Tibial nerve (tissue), 4 donors: ENCODE results near the gene HDAC11. TPM values are rescaled to one million over a fixed set of nuclear protein-coding genes. Genes with fewer than 3 reads are reported as not detected.

Experiments
- DNase-seq, 2 donors: peaks; one replicate each; pipeline ENCODE4 v3.0.0-alpha.2; 2019; ENCODE audit warnings: low spot score in 2 of 2
- H3K27ac ChIP-seq, 4 donors: fragments of 200-600 bp; sonication (generic) in 3 of 4; one replicate each; pipeline ENCODE4 v1.5.1; 2017 to 2019; ENCODE audit warnings: mild to moderate bottlenecking in 1 of 4
- H3K27me3 ChIP-seq, 2 donors: fragments of 200-600 bp; sonication (generic) in 1 of 2; one replicate each; pipeline versions ENCODE4 v1.5.1 to v1.6.0; 2017 to 2019
- H3K36me3 ChIP-seq, 3 donors: fragments of 200-600 bp; sonication (generic); one replicate each; pipeline ENCODE4 v1.5.1; 2018 to 2019
- H3K4me1 ChIP-seq, 4 donors: fragments of 200-600 bp; sonication (generic) in 3 of 4; one replicate each; pipeline ENCODE4 v1.5.1; 2017 to 2019
- H3K4me3 ChIP-seq, 4 donors: fragments of 200-600 bp; sonication (generic) in 3 of 4; one replicate each; pipeline ENCODE4 v1.5.1; 2017 to 2019; ENCODE audit warnings: mild to moderate bottlenecking in 1 of 4, moderate library complexity in 1 of 4
- H3K9me3 ChIP-seq, 4 donors: fragments of 200-600 bp; sonication (generic) in 3 of 4; one replicate each; pipeline ENCODE4 v1.5.1; 2017 to 2019
- CTCF ChIP-seq, 5 experiments: fragments of 200-600 bp in 3 of 5; fragments of 450-650 bp in 2 of 5; sonication (generic) in 3 of 5; IDR thresholded peaks; one replicate each; pipeline ENCODE4 v1.5.1; 2016 to 2019; ENCODE audit warnings: antibody characterized with exemption in 5 of 5, mild to moderate bottlenecking in 3 of 5, moderate library complexity in 2 of 5
- EP300 ChIP-seq, 2 donors: sonication (generic); formaldehyde crosslinking; IDR thresholded peaks; one replicate each; pipeline ENCODE4 v1.6.1; 2017; ENCODE audit warnings: antibody characterized with exemption in 2 of 2, mild to moderate bottlenecking in 1 of 2
- POLR2A ChIP-seq, 2 donors: fragments of 450-650 bp; IDR thresholded peaks; one replicate each; pipeline ENCODE4 v1.6.1; 2017; ENCODE audit warnings: antibody characterized with exemption in 2 of 2, mild to moderate bottlenecking in 2 of 2, moderate library complexity in 2 of 2
- WGBS, 2 donors: methylation state at CpG; one replicate each; pipeline ENCODE4 v1.1.5; 2018; 5-methylcytosine and 5-hydroxymethylcytosine counted together
- total RNA-seq, 4 donors: library from RNA; depleted of rRNA; stranded (reverse); fragments of >200 nt; gene quantifications; one replicate each; pipeline ENCODE4 v1.1.0, GENCODE V29; 2016

HDAC11 gene
- total RNA-seq, 4 donors from 2014 or later, result 20.9 to 25.1 (median 23.9) TPM

DNA sequence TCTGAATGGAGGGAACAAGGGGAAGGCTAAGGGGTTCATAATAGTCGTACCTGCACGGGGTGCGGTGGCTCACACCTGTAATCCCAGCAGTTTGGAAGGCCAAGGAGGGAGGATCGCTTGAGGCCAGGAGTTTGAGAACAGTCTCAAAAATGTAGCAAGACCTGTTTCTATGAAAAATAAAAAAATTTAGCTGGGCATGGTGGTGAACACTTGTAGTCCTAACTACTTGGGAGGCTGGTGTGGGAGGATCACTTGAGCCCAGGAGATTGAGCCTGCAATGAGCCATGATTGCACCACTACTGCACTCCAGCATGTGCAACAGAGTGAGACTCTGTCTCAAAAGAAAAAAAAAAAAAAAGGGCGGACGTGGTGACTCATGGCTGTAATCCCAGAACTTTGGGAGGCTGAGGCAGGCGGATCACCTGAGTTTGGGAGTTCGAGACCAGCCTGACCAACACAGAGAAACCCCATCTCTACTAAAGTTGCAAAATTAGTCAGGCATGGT, 17.9 kb upstream of the HDAC11 start:
- no peak for DNase-seq
- TF ChIP-seq EP300 (IDR thresholded peaks at IDR 0.05) (no peak), POLR2A (IDR thresholded peaks at IDR 0.05) (no peak), CTCF (IDR thresholded peaks at IDR 0.05) (no peak)
- H3K27me3 ChIP-seq, result no peaks in the 10 kb centered on the region
- no peaks in the 10 kb centered on the region for H3K36me3 ChIP-seq
- H3K27ac ChIP-seq, result no peak overlapping the region
- no peak overlapping the region for H3K4me3 ChIP-seq
- 79 to 92% methylated on average over 8 of the region's 8 CpGs for WGBS, 2 donors
- H3K9me3 ChIP-seq, result no peaks in the 10 kb centered on the region
- H3K4me1 ChIP-seq, result no peaks in the 10 kb centered on the region

DNA sequence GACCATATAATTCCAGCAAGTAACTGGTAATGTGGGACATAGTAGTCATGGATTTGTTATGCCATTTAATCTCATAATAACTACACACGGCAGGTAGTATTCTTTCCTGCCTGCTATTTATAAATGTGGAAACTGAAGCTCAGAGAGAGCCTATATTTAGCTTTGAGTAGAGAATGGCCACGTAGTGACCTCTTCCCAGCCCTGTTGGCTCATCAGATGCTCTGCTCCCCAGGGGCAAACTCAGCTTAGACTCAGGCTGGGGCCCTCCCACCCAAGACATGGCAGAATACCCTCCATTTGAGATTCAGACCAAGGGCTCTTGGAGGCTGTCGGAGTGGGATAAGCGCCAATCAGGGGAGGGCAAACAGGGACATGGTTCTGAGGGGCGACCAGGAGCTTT, 17.3 kb upstream of the HDAC11 start:
- 59 to 65% methylated on average over 5 of the region's 5 CpGs for WGBS, 2 donors
- DNase-seq, result no peak
- Histone ChIP-seq H3K27me3 (no peaks in the 10 kb centered on the region), H3K27ac (no peak overlapping the region), H3K9me3 (no peaks in the 10 kb centered on the region), H3K4me1 (no peaks in the 10 kb centered on the region), H3K4me3 (no peak overlapping the region), H3K36me3 (no peaks in the 10 kb centered on the region)
- TF ChIP-seq POLR2A (IDR thresholded peaks at IDR 0.05) (no peak), CTCF (IDR thresholded peaks at IDR 0.05) (no peak), EP300 (IDR thresholded peaks at IDR 0.05) (no peak)

DNA sequence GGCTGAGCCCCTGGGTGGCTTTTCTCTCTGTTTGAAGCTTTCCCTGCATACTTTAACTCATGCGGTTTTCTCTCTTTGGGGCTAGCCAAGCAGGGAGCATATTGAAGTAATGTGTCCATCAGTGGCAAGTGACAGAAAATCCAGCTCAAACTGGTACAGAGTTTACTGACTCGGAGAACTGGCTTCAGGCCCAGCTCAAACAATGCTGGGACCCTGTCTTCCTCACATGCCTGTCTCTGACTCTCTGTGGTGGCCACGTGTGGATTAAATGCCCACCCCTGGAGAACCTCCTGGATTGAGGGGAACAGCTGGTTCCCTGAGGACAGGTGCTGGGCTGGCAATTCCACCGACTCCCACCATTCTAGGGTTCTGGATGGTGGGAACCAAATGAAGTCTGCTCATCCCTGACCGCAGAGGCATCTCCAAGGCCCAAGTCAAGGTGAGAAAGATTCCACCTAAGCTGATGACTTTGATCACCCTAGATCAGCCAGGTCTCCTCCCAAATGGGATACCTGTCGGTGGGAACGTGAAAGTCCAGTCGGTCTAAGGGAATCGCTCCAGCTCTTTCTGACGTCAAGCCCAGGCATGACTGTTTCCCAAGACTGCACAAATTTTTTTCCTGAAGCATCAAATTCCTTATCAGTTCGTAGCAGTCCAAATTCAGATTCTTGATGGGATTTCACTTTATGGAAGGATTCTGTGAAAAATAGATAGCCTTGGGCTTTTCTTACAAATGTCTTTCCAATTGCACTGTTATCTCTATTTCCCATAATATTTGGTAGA, 16.3 kb upstream of the HDAC11 start:
- no peak overlapping the region for H3K27ac ChIP-seq
- H3K27me3 ChIP-seq, result no peaks in the 10 kb centered on the region
- WGBS, 2 donors, result 65 to 68% methylated on average over 11 of the region's 11 CpGs
- H3K4me3 ChIP-seq, result no peak overlapping the region
- no peaks in the 10 kb centered on the region for H3K36me3 ChIP-seq
- DNase-seq, result no peak
- H3K4me1 ChIP-seq, result no peaks in the 10 kb centered on the region
- H3K9me3 ChIP-seq, result no peaks in the 10 kb centered on the region
- TF ChIP-seq POLR2A (IDR thresholded peaks at IDR 0.05) (no peak), CTCF (IDR thresholded peaks at IDR 0.05) (no peak), EP300 (IDR thresholded peaks at IDR 0.05) (no peak)

- no peak overlapping the region for H3K27ac ChIP-seq
- no peaks in the 10 kb centered on the region for H3K4me1 ChIP-seq
- no peaks in the 10 kb centered on the region for H3K9me3 ChIP-seq
- 55 to 57% methylated on average over 4 of the region's 4 CpGs for WGBS, 2 donors
- TF ChIP-seq POLR2A (IDR thresholded peaks at IDR 0.05), result no peak
- TF ChIP-seq CTCF (IDR thresholded peaks at IDR 0.05), result no peak
- TF ChIP-seq EP300 (IDR thresholded peaks at IDR 0.05), result no peak
- no peak overlapping the region for H3K4me3 ChIP-seq
- H3K36me3 ChIP-seq, result no peaks in the 10 kb centered on the region
- DNase-seq, result no peak
- no peaks in the 10 kb centered on the region for H3K27me3 ChIP-seq
These were observed 14.8 kb upstream of the HDAC11 start for GRCh38 chr3:13465236-13465873.

GRCh38 chr3:13466781-13467180, 13.3 kb upstream of the HDAC11 start:
- TF ChIP-seq EP300 (IDR thresholded peaks at IDR 0.05) (no peak), CTCF (IDR thresholded peaks at IDR 0.05) (no peak), POLR2A (IDR thresholded peaks at IDR 0.05) (no peak)
- H3K36me3 ChIP-seq, result no peaks in the 10 kb centered on the region

More at GRCh38 chr3:13466781-13467180, 13.3 kb upstream of the HDAC11 start:
- no peaks in the 10 kb centered on the region for H3K9me3 ChIP-seq
- no peak for DNase-seq
- no peak overlapping the region for H3K4me3 ChIP-seq
- no peak overlapping the region for H3K27ac ChIP-seq
- H3K4me1 ChIP-seq, result no peaks in the 10 kb centered on the region
- no peaks in the 10 kb centered on the region for H3K27me3 ChIP-seq
- 56 to 62% methylated on average over 4 of the region's 4 CpGs for WGBS, 2 donors
